HEK293 (cell line): ENCODE measurements around the gene C17orf100.

ENCODE experiments used
- CTCF ChIA-PET: fragments of 350-600 bp; formaldehyde crosslinking; extraction: SDS; loops from one replicate; lab custom pipeline; 2021; ENCODE audit warnings: antibody characterized with exemption; lab: Yijun Ruan, JAX
- POLR2A ChIA-PET: fragments of 300-600 bp; formaldehyde crosslinking; extraction: SDS; loops from one replicate; lab custom pipeline; 2020; ENCODE audit warnings: antibody characterized with exemption, inconsistent platforms; lab: Yijun Ruan, JAX
- H3K27ac ChIP-seq: fragments of 200-500 bp; sonication (Bioruptor generic); 2 replicates; pipeline ENCODE4 v1.5.1; 2014; ENCODE audit warnings: low read depth, low read length, control low read depth, inconsistent platforms; ENCODE audit errors: extremely low read depth
- H3K36me3 ChIP-seq, 2 experiments: fragments of 200-500 bp in 1 of 2; sonication (Bioruptor generic) in 1 of 2; 1 replicate in 1 of 2; 2 replicates in 1 of 2; pipeline ENCODE4 v1.5.1; 2014 to 2017; ENCODE audit warnings: inconsistent platforms in 2 of 2, low read length in 2 of 2; ENCODE audit not compliant: control insufficient read depth in 2 of 2, insufficient read depth in 1 of 2
- H3K4me1 ChIP-seq: fragments of 200-500 bp; sonication (Bioruptor generic); 2 replicates; pipeline ENCODE4 v1.5.1; 2014; ENCODE audit warnings: mild to moderate bottlenecking, low read length, inconsistent platforms; ENCODE audit not compliant: control insufficient read depth, insufficient read depth
- H3K4me3 ChIP-seq: 2 replicates; pipeline ENCODE4 v1.5.1; 2011; ENCODE audit warnings: low read depth, mild to moderate bottlenecking, control low read depth, low read length, moderate library complexity
- H3K9me3 ChIP-seq: fragments of 200-500 bp; sonication (Bioruptor generic); 2 replicates; pipeline ENCODE4 v1.5.1; 2014; ENCODE audit warnings: low read depth, low read length, inconsistent platforms; ENCODE audit not compliant: control insufficient read depth, insufficient read depth
- GLIS1 ChIP-seq: fragments of 450-650 bp; formaldehyde crosslinking; IDR thresholded peaks from 2 replicates; pipeline ENCODE4 v1.5.1; 2016; ENCODE audit warnings: missing biosample characterization, missing genetic modification characterization
- KLF16 ChIP-seq: fragments of 450-650 bp; formaldehyde crosslinking; IDR thresholded peaks from 2 replicates; pipeline ENCODE4 v1.5.1; 2017; ENCODE audit warnings: missing biosample characterization, missing genetic modification characterization
- KLF7 ChIP-seq: fragments of 450-650 bp; formaldehyde crosslinking; IDR thresholded peaks from 2 replicates; pipeline ENCODE4 v1.5.1; 2016; ENCODE audit warnings: missing biosample characterization, missing genetic modification characterization, borderline replicate concordance
- OSR2 ChIP-seq: fragments of 450-650 bp; formaldehyde crosslinking; IDR thresholded peaks from 2 replicates; pipeline ENCODE4 v1.5.1; 2016; ENCODE audit warnings: missing biosample characterization, missing genetic modification characterization
- SALL2 ChIP-seq: fragments of 450-650 bp; formaldehyde crosslinking; IDR thresholded peaks from 2 replicates; pipeline ENCODE4 v1.5.0; 2017; ENCODE audit warnings: missing biosample characterization, mild to moderate bottlenecking, missing genetic modification characterization, borderline replicate concordance
- SCRT2 ChIP-seq: fragments of 450-650 bp; formaldehyde crosslinking; IDR thresholded peaks from 2 replicates; pipeline ENCODE4 v1.5.1; 2016; ENCODE audit warnings: missing biosample characterization, missing genetic modification characterization
- SP7 ChIP-seq: fragments of 450-650 bp; formaldehyde crosslinking; IDR thresholded peaks from 2 replicates; pipeline ENCODE4 v1.5.1; 2016; ENCODE audit warnings: missing biosample characterization, missing genetic modification characterization
- WT1 ChIP-seq: fragments of 450-650 bp; formaldehyde crosslinking; IDR thresholded peaks from 2 replicates; pipeline ENCODE4 v1.5.1; 2016; ENCODE audit warnings: missing biosample characterization, missing genetic modification characterization
- YY1 ChIP-seq: fragments of 450-650 bp; formaldehyde crosslinking; IDR thresholded peaks from 2 replicates; pipeline ENCODE4 v1.5.1; 2018; ENCODE audit warnings: missing biosample characterization, missing genetic modification characterization
- ZFHX2 ChIP-seq: fragments of 450-650 bp; formaldehyde crosslinking; conservative IDR thresholded peaks from 2 replicates; pipeline ENCODE4 v1.5.1; 2016; ENCODE audit warnings: missing biosample characterization, missing genetic modification characterization
- ZNF138 ChIP-seq: fragments of 450-650 bp; formaldehyde crosslinking; IDR thresholded peaks from 2 replicates; pipeline ENCODE4 v1.5.1; 2016; ENCODE audit warnings: missing biosample characterization, missing genetic modification characterization, borderline replicate concordance
- ZNF248 ChIP-seq: fragments of 450-650 bp; formaldehyde crosslinking; IDR thresholded peaks from 2 replicates; pipeline ENCODE4 v1.5.1; 2017; ENCODE audit warnings: missing biosample characterization, missing genetic modification characterization
- ZNF274 ChIP-seq, 2 experiments: fragments of 200-500 bp in 1 of 2; fragments of 450-650 bp in 1 of 2; sonication (Bioruptor generic) in 1 of 2; formaldehyde crosslinking in 1 of 2; IDR thresholded peaks; 2 replicates each; pipeline versions ENCODE4 v1.5.1 to v1.6.1; 2014 to 2016; ENCODE audit warnings: borderline replicate concordance in 1 of 2, inconsistent platforms in 1 of 2, low read length in 1 of 2, missing biosample characterization in 1 of 2, missing genetic modification characterization in 1 of 2
- ZNF354C ChIP-seq: fragments of 450-650 bp; formaldehyde crosslinking; IDR thresholded peaks from 2 replicates; pipeline ENCODE4 v1.5.1; 2016; ENCODE audit warnings: missing biosample characterization, missing genetic modification characterization, low read depth, borderline replicate concordance
- ZNF391 ChIP-seq: fragments of 450-650 bp; formaldehyde crosslinking; IDR thresholded peaks from 2 replicates; pipeline ENCODE4 v1.5.1; 2016; ENCODE audit warnings: low read depth, missing biosample characterization, missing genetic modification characterization, borderline replicate concordance
- ZNF404 ChIP-seq: fragments of 450-650 bp; formaldehyde crosslinking; IDR thresholded peaks from 2 replicates; pipeline ENCODE4 v1.5.1; 2017; ENCODE audit warnings: missing biosample characterization, missing genetic modification characterization
- ZNF510 ChIP-seq: fragments of 450-650 bp; formaldehyde crosslinking; IDR thresholded peaks from 2 replicates; pipeline ENCODE4 v1.5.1; 2018; ENCODE audit warnings: mild to moderate bottlenecking, missing genetic modification characterization, missing biosample characterization; ENCODE audit not compliant: insufficient replicate concordance
- ZNF596 ChIP-seq: fragments of 450-650 bp; IDR thresholded peaks from 2 replicates; pipeline ENCODE4 v1.5.0; 2018; ENCODE audit warnings: missing biosample characterization, mild to moderate bottlenecking, missing genetic modification characterization, moderate library complexity
- ZNF670 ChIP-seq: fragments of 450-650 bp; formaldehyde crosslinking; IDR thresholded peaks from 2 replicates; pipeline ENCODE4 v1.5.1; 2016; ENCODE audit warnings: missing biosample characterization, missing genetic modification characterization, low read depth
- ZNF791 ChIP-seq: fragments of 450-650 bp; formaldehyde crosslinking; IDR thresholded peaks from 2 replicates; pipeline ENCODE4 v1.5.1; 2016; ENCODE audit warnings: missing biosample characterization, missing genetic modification characterization
- ZSCAN16 ChIP-seq: fragments of 450-650 bp; formaldehyde crosslinking; IDR thresholded peaks from 2 replicates; pipeline ENCODE4 v1.5.1; 2016; ENCODE audit warnings: missing biosample characterization, missing genetic modification characterization
- TF ChIP-seq, protein P1 (sequence below): fragments of 450-650 bp; formaldehyde crosslinking; IDR thresholded peaks from 2 replicates; pipeline ENCODE4 v1.5.1; 2017; ENCODE audit warnings: missing biosample characterization, missing genetic modification characterization
- TF ChIP-seq, protein P2 (sequence below): fragments of 450-650 bp; formaldehyde crosslinking; IDR thresholded peaks from 2 replicates; pipeline ENCODE4 v1.5.1; 2016; ENCODE audit warnings: missing biosample characterization, missing genetic modification characterization

Gene C17orf100

DNA sequence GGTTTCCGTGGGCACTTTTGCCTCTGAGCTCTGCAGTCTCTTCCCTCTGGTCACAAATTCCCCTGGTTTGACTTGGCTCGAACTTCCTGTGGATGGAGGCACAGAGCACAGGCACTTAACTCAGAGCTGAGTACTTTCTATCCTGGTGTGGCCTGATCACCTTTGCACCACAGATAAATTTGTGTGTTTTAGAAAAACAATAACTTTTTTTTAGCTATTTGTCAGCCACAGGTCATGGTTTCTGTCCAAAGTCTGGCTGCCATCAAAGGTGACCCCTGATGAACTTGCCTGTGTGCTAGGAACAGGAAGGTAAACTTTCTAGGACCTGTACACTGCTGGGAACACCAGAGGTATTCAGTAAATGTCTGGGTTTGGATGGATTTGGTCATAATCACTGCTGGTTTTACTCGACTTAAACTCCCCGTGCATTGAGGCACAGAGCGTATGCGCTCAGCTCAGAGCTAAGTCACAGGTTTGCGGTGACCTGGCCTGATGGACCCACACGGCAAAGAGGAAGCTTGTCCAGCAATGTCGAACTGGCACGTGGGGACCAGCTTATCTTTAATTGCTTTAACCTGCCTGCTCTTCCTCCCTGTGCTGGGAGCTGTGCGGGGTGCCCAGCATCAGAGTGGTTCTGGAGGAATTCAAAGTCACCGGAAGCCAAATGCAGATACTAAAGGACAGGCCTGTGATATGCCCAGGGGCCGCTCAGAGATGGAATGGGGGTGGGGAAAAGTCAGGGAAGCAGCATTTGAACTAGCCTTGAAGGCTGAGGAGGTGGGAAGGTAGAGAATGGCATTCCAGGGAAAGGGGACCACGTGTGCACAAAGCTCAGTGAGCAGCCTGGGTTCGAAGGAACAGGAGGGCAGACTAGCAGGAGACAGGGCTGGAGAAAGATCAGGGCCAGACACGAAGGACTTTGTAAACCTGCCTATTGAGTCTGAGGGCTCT lies 48.7 kb downstream of the C17orf100 start:
- POLR2A ChIA-PET = no interaction called here

DNA sequence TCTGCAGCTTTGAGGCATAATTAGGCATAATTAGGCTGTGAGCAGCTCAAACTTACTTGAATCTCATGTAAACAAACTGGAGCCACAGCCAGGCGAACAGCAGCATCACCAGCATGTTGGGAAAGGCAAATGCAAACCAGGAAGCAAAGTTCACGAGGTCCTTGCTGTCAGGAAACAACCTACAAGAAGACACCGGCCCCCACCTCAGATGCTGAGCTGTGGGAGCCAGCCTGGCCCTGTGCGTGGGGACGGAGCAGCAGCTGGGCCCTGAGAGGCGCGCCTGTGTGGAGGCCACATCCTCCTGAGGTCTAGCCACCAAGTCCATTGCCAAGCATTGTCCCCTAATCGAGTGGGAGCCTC lies 49.4 kb downstream of the C17orf100 start:
- Histone ChIP-seq H3K4me1 (no peaks in the 10 kb centered on the region; the same call in 1 of the 2 replicates), H3K27ac (no peak overlapping the region), H3K9me3 (no peaks in the 10 kb centered on the region), H3K4me3 (no peak overlapping the region)
- CTCF ChIA-PET = interaction anchor here (0.7 to 3.1 kb wide), 11 partner anchors 13 to 608 kb away, joined by 3 to 16 read pairs (median 4); partner anchors contain the start of gene SLC13A5
- TF ChIP-seq ZNF274 (IDR thresholded peaks at IDR 0.05; ENCODE audit: low read length) = no peak
- no peak for TF ChIP-seq ZNF274 (tag by site-specific recombination; IDR thresholded peaks at IDR 0.05; ENCODE audit: borderline replicate concordance)
- TF ChIP-seq ZNF248 (tag by site-specific recombination) = no peak
- TF ChIP-seq YY1 = no peak
- TF ChIP-seq ZNF596 = no peak
- TF ChIP-seq ZNF391 = no peak
- TF ChIP-seq KLF16 (tag by site-specific recombination) = no peak
- no peak for TF ChIP-seq ZNF791
- TF ChIP-seq, all 188 proteins: peak for 0
- POLR2A ChIA-PET = no interaction called here
- H3K36me3 ChIP-seq = no peaks in the 10 kb centered on the region

More for the DNA sequence above, 48.7 kb downstream of the C17orf100 start:
- Histone ChIP-seq H3K36me3 (no peaks in the 10 kb centered on the region), H3K27ac (no peak overlapping the region), H3K4me3 (no peak overlapping the region), H3K4me1 (no peaks in the 10 kb centered on the region; the same call in 1 of the 2 replicates), H3K9me3 (no peaks in the 10 kb centered on the region)
- TF ChIP-seq KLF7 (tag by site-specific recombination) = no peak
- no peak for TF ChIP-seq ZNF404 (tag by site-specific recombination)
- TF ChIP-seq, protein P1, sequence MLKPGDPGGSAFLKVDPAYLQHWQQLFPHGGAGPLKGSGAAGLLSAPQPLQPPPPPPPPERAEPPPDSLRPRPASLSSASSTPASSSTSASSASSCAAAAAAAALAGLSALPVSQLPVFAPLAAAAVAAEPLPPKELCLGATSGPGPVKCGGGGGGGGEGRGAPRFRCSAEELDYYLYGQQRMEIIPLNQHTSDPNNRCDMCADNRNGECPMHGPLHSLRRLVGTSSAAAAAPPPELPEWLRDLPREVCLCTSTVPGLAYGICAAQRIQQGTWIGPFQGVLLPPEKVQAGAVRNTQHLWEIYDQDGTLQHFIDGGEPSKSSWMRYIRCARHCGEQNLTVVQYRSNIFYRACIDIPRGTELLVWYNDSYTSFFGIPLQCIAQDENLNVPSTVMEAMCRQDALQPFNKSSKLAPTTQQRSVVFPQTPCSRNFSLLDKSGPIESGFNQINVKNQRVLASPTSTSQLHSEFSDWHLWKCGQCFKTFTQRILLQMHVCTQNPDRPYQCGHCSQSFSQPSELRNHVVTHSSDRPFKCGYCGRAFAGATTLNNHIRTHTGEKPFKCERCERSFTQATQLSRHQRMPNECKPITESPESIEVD = no peak
- TF ChIP-seq ZNF138 (tag by site-specific recombination) = no peak
- no peak for TF ChIP-seq SCRT2 (tag by site-specific recombination)
- TF ChIP-seq WT1 = no peak
- TF ChIP-seq ZNF510 (tag by site-specific recombination) = no peak
- TF ChIP-seq SALL2 = no peak
- no peak for TF ChIP-seq ZNF670 (tag by site-specific recombination)
- TF ChIP-seq, protein P2, sequence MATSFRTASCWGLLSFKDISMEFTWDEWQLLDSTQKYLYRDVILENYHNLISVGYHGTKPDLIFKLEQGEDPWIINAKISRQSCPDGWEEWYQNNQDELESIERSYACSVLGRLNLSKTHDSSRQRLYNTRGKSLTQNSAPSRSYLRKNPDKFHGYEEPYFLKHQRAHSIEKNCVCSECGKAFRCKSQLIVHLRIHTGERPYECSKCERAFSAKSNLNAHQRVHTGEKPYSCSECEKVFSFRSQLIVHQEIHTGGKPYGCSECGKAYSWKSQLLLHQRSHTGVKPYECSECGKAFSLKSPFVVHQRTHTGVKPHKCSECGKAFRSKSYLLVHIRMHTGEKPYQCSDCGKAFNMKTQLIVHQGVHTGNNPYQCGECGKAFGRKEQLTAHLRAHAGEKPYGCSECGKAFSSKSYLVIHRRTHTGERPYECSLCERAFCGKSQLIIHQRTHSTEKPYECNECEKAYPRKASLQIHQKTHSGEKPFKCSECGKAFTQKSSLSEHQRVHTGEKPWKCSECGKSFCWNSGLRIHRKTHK (tag by site-specific recombination) = no peak
- no peak for TF ChIP-seq ZNF354C (tag by site-specific recombination)
- no peak for TF ChIP-seq OSR2 (tag by site-specific recombination)
- no peak for TF ChIP-seq ZSCAN16
- TF ChIP-seq ZFHX2 (tag by site-specific recombination) = no peak
- TF ChIP-seq GLIS1 = no peak
- TF ChIP-seq SP7 (tag by site-specific recombination) = no peak
- CTCF ChIA-PET = interaction anchor here (0.5 to 3.1 kb wide), 8 partner anchors 14 to 229 kb away, joined by 3 to 16 read pairs (median 4); no protein-coding TSS in a partner anchor
